HS-5 (cell line): ENCODE measurements around the gene PRKCSH.
"Not testable (repeated sequence)": the region's sequence is repeated elsewhere in the genome, so short reads cannot be mapped to it uniquely, and the experiment has no call there.

Experiments
- DNase-seq: peaks from one replicate; pipeline ENCODE4 v3.0.0-alpha.2; 2012; ENCODE audit warnings: low read depth

The PRKCSH gene

DNA sequence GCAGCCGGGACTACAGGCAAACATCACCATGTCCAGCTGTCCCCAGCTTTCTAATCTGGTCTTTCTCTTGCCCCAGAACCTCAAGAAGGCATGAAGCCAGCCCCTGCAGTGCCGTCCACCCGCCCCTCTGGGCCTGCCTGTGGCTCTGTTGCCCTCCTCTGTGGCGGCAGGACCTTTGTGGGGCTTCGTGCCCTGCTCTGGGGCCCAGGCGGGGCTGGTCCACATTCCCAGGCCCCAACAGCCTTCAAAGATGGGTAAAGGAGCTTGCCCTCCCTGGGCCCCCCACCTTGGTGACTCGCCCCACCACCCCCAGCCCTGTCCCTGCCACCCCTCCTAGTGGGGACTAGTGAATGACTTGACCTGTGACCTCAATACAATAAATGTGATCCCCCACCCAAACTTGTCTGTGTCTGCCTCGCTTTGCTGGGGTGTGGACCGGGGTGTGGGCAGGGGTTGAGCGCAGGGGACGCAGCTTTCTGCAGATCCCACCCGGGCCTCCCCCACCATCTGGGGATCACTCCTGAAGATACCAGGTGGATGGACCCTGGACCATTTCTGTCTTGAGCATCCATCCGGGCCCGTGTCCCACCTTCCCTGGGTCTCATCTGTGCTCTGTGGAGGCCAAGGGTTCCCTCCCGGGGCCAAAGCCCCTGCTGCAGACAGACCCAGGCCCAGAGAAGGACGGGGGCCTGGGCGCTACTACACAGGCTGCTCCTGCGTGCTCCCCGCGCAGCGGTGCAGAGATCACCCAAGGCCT lies 15.3 kb downstream of the PRKCSH start:
- no peak for DNase-seq

DNA sequence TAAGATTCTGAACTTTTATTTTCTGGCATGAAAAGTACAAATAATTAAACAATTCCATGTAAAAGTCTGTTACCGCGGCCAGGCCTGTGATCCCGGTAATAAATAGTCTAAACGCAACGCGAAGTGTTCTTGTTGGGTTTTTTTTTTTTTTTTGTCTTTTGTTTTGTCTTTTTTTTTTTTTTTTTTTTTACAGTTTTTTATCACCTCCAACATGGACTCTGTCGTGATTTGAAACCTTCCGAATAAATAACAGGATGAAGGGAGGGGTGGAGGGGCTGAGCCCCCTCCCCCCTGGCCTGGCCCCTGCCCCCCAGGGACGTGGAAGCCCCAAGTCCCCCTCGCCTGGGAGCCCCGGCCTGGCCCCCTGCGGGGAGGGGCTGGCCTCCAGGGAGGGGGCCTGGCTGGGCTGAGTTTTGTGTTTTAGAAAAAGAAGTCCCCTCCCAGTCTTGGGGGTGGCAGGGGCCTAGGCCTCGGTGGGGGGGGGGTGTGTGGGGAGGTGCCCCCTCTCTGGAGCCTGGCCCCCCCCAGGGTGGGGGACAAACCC lies 16.0 kb downstream of the PRKCSH start:
- no peak for DNase-seq

DNA sequence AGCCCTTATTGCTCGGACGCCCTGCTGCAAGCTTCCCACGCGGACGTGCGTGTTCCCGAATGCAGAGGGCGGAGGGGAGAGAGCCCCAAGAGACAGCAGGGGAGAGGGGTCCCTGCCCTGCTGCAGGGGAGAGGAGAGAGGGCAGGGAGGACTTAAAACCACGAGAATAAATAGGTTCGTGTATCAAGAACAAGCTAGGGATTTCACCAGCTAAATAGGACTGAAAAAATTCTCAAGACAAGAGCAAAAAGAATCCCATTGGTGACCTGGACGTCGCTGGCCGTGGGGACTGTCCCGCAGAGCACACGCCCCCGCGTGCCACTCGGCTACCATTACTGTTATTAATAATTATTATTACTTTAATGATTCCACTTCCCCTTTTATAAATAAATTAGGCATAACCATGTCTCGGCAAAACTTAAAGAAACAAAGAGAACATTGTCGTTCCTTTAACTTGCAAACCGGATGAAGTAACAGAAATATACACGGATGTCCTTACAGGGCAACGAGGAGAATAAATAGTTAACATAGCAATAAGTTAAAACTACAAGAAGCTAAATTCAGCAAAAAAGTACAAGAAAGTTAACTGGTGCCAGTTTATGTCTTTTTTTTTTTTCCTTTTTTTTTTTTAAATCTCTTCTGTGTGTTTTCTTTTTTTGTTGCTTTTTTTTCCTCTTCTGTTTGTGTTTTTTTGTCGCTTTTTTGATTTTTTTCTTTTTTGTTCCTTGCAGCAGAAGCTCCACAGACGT lies 16.6 kb downstream of the PRKCSH start:
- no peak for DNase-seq

GRCh38 chr19:11452620-11453310 lies 17.3 kb downstream of the PRKCSH start:
- DNase-seq = no peak

- no peak for DNase-seq
Observed at GRCh38 chr19:11453468-11454341, 18.3 kb downstream of the PRKCSH start.

GRCh38 chr19:11455233-11455554 lies 19.8 kb downstream of the PRKCSH start:
- not testable (repeated sequence) for DNase-seq

DNA sequence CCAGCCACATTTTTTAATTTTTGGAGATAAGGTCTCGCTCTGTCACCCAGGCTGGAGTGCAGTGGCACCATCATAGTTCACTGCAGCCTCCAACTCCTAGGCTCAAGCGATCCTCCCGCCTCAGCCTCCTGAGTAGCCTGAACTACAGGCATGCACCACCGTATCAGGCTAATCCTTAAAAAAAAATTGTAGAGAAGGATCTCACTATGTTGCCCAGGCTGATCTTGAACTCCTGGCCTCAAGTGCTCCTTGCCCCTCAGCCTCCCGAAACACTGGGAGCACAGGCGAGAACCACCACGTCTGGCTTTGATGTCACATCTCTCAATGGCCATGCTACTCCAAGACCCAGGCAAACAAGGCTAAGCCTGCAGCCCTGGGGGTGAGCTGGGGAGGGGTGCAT lies 21.2 kb downstream of the PRKCSH start:
- DNase-seq = no peak

GRCh38 chr19:11457115-11457514 lies 21.7 kb downstream of the PRKCSH start:
- DNase-seq = no peak

- no peak for DNase-seq
Observed at GRCh38 chr19:11457831-11458230, 22.4 kb downstream of the PRKCSH start.

GRCh38 chr19:11458236-11458900 lies 22.9 kb downstream of the PRKCSH start:
- DNase-seq = no peak

DNA sequence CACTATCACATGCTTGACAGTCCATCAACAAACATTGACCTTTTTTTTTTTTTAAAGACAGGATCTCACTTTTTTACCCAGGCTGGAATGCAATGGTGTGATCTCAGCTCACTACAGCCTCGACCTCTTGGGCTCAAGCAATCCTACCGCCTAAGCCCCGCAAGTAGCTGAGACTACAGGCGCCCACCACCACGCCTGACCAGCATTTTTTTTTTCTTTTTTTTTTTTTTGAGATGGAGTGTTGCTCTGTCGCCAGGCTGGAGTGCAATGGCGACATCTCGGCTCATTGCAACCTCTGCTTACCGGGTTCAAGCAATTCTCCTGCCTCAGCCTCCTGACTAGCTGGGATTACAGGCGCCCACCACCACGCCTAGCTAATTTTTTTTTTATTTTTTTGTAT lies 23.5 kb downstream of the PRKCSH start:
- not testable (repeated sequence) for DNase-seq

DNA sequence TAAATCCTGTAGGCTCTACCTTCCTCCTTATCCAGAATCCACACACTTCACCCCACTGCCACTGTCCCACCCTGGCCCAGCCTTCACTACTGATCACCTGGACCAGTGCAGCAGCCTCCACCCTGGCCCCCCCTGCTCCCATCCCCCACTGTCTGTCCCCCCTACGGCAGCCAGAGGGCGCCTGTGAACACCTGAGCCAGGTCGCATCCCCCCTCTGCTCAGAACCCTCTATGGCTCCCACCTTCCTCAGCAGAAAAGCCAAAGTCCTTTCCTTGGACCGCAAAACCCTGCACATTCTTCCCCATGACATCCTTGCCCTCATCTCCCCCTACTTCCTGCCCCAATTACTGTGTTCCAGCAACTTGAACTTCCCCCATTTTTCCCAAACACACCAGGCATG lies 24.8 kb downstream of the PRKCSH start:
- no peak for DNase-seq

DNA sequence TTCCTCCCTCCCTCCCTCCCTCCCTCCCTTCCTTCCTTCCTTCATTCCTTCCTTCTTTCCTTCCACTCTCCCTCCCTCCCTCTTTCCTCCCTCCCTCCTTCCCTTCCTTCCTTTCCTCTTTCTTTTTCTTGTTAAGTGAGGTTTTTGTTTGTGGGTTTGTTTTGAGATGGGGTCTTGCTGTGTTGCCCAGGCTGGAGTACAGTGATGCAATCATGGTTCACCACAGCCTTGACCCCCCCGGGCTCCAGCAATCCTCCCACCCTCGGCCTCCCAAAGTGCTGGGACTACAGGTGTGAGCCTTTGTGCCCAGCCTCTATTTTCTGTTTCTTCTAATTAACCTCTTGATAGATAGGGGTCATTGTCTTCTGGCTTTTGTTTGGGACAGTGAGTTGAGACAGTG lies 26.0 kb downstream of the PRKCSH start:
- DNase-seq = no peak

DNA sequence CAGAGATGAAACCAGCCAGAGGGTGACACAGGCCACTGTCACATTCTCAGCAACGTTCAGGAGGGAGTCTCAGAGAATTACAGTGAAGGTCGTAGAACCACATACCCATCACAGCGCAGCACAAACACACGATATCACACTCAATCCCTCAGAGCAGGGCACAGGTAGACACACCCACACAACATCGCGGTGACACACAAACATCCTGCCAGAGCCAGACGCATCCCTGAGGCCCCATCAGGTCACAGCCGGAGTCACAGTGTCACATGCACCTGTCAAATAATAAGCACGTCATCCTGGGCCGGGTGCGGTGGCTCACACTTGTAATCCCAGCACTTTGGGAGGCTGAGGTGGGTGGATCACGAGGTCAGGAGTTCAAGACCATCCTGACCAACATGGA lies 28.0 kb downstream of the PRKCSH start:
- no peak for DNase-seq

DNA sequence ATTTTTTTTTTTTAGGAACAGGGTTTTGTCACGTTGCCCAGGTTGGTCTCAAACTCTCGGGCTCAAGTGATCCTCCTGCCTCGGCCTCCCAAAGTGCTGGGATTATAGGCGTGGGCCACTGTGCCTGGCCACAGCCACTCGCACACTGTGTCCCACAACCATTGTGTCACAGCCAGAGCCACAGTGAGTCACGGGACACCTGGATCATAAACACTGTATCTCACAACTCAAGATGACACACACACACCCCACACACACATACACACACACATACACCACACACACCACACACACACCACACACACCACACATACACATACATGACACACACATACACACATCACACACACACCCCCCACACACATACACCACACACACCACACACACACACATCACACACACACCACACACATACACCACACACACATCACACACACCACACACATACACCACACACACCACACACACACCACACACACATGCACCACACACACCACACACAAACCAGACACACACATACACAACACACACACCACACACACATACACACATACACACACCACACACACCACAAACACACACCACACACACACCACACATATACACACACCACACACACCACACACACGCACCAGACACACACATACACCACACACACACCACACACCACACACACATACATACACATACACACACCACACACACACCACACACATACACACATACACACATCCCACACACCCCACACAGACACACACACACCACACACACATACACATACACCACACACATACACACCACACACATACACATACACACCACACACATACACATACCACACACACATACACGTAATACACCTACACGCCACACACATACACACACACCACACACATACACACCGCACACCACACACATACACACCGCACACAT lies 29.2 kb downstream of the PRKCSH start:
- DNase-seq = peak; percentile 6

DNA sequence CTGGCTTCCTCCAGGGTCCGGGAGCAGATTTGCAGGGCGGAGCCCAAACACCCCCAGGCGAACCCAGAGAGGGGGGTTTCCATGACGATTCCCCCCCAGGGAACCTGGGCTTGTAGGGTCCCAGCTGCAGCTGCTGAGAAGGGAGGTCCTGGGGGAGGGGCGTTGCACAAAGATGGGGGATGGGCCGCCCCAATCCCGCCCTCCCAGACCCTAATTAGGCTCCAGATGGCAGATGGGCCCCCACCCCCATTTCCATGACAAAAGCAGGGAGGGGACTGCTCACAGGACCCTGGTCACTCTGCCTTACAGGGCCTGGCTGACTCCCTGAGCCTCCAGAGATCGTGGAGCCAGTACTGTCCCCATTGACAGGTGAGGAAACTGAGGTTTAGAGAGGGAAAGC lies 30.2 kb downstream of the PRKCSH start:
- DNase-seq = no peak

DNA sequence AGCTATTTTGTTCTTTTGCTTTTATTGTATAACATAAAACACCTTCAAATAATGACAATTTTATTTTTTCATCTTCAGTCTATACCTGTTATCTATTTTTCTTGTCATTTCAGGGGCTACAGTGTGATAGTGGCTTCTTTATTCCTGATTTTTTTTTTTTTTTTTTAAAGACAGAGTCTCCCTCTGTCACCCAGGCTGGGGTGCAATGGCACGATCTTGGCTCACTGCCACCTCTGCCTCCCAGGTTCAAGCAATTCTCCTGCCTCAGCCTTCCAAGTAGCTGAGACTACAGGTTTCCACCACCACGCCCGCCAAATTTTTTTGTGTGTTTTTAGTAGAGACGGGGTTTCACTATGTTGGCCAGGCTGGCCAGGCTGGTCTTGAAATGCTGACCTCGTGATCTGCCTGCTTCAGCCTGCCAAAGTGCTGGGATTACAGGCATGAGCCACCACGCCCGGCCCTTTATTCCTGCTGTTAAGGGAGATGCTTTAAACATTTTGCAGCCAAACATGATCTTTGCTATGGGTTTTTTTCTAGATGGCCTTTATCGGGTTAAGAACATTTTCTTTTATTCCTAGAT lies 32.9 kb downstream of the PRKCSH start:
- not testable (repeated sequence) for DNase-seq

GRCh38 chr19:11473725-11474124 lies 38.3 kb downstream of the PRKCSH start:
- no peak for DNase-seq

DNA sequence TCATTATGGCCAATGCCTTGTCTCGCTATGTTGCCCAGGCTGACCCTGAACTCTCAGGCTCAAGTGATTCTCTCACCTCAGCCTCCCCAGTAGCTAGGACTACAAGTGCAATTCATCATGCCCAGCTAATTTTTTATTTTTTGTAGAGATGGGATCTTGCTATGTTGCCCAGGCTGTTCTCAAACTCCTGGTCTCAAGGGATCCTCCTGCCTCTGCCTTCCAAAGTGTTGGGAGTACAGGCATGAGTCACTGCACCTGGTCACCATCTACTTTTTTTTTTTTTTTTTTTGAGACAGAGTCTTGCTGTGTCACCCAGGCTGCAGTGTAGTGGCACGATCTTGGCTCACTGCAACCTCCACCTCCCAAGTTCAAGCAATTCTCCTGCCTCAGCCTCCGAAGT lies 39.9 kb downstream of the PRKCSH start:
- not testable (repeated sequence) for DNase-seq

DNA sequence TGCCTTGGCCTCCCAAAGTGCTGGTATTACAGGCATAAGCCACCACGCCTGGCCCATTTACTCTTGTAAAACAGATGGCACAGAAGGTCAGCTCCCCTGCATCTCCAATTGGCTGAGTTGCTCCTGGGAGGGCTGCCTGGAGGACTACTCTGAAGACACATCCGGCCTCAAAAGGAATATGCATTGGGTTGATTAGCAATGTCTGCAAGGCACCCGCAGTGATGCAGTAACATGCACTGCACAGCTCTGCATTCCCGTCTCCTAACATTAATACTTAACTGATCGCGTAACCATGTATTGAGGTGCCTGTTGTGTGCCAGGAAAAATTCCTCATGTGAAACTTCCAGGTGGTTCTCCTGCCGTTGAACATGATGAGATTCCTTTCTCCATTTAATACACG lies 40.4 kb downstream of the PRKCSH start:
- DNase-seq = no peak
